ENCODE measurements around the gene ACTN1. TPM values are rescaled to one million over a fixed set of nuclear protein-coding genes. Genes with fewer than 3 reads are reported as not detected.

ACTN1 gene
- total and polyA plus RNA-seq, 2 experiments from 2014 or later = 121 to 280 TPM

GRCh38 chr14:68968721-68969120, 10.4 kb downstream of the ACTN1 start (continued):
- TF ChIP-seq STAT1 (IDR thresholded peaks at IDR 0.05; ENCODE audit: unreplicated experiment) = no peak

- peaks cover 6% of the 10 kb centered on the region for H3K27me3 Mint-ChIP-seq (ENCODE audit: insufficient read depth, low read depth, poor library complexity)
- no peak overlapping the region for H3K4me2 ChIP-seq
- H3K9me3 Mint-ChIP-seq = no peaks in the 10 kb centered on the region
- no peak overlapping the region for H3K27ac ChIP-seq (ENCODE audit: low read depth)
- H3K4me3 Mint-ChIP-seq = no peak overlapping the region; the same call in 2 of the 3 replicates
- peaks cover 70% of the 10 kb centered on the region for H3K4me1 ChIP-seq (ENCODE audit: insufficient read depth)
- no peak for TF ChIP-seq ZNF114 (CRISPR knock-in tag; IDR thresholded peaks at IDR 0.05)
- no peak for TF ChIP-seq EZH2 (IDR thresholded peaks at IDR 0.05; ENCODE audit: low read depth, unreplicated experiment)
- no peak for TF ChIP-seq REST (IDR thresholded peaks at IDR 0.05; ENCODE audit: unreplicated experiment)
- no peak for TF ChIP-seq EZH2phosphoT487 (IDR thresholded peaks at IDR 0.05; ENCODE audit: unreplicated experiment)
- TF ChIP-seq ETS1 (IDR thresholded peaks at IDR 0.05) = no peak
- no peak for TF ChIP-seq JUNB (IDR thresholded peaks at IDR 0.05; ENCODE audit: unreplicated experiment)
- TF ChIP-seq ZNF331 (CRISPR knock-in tag; IDR thresholded peaks at IDR 0.05; ENCODE audit: low read depth) = no peak
- no peak for TF ChIP-seq CTCF (conservative IDR thresholded peaks at IDR 0.05; ENCODE audit: low read depth in 2 of 2)
- TF ChIP-seq ZNF462 (CRISPR knock-in tag; IDR thresholded peaks at IDR 0.05) = no peak
- TF ChIP-seq NANOG (IDR thresholded peaks at IDR 0.05; ENCODE audit: borderline replicate concordance) = no peak
- H3K4me3 ChIP-seq = no peak overlapping the region
- H3K4me1 Mint-ChIP-seq = peaks cover 88% of the 10 kb centered on the region
- H3F3A ChIP-seq (replicated peaks; ENCODE audit: low read depth) = 0 out of 2 replicates have a peak, but pooled peaks cover 8% of the 10 kb centered on the region
- ATAC-seq (no peak), DNase-seq (ENCODE audit: low spot score) (no peak)
- H3K36me3 Mint-ChIP-seq (ENCODE audit: low read depth) = peaks cover 17% of the 10 kb centered on the region
- H3K27ac Mint-ChIP-seq = peak overlapping the region; percentile 65; the same call in 1 of the 2 replicates
- peaks cover 100% of the 10 kb centered on the region for H3K79me2 ChIP-seq (replicated peaks; ENCODE audit: insufficient read depth)
- H2AFZ ChIP-seq = no peak overlapping the region
- peaks cover 95% of the 10 kb centered on the region for H4K20me1 ChIP-seq (replicated peaks; ENCODE audit: insufficient read depth)
- no peaks in the 10 kb centered on the region for H3K9me2 ChIP-seq (ENCODE audit: insufficient read depth)
- H3K27me3 ChIP-seq (ENCODE audit: insufficient read depth) = no peaks in the 10 kb centered on the region
- no peaks in the 10 kb centered on the region for H3K36me3 ChIP-seq (ENCODE audit: insufficient read depth)
Measured at GRCh38 chr14:68968051-68968450, 11.1 kb downstream of the ACTN1 start.
